Keratinocyte (primary cell): Measurements from ENCODE around the gene PLXDC2.

ENCODE experiments used
- CTCF ChIP-seq, 3 experiments: IDR thresholded peaks in 1 of 3; conservative IDR thresholded peaks in 1 of 3; optimal IDR thresholded peaks in 1 of 3; 2 replicates in 2 of 3; 3 replicates in 1 of 3; pipeline versions ENCODE3 to v1.5.1; 2011; ENCODE audit warnings: low read length in 3 of 3, mild to moderate bottlenecking in 3 of 3, moderate library complexity in 2 of 3, control low read depth in 1 of 3, inconsistent platforms in 1 of 3; ENCODE audit not compliant: insufficient read depth in 2 of 3; ENCODE audit errors: extremely low read depth in 1 of 3
- EZH2 ChIP-seq: IDR thresholded peaks from one replicate; pipeline ENCODE4 v1.6.1; 2012; ENCODE audit warnings: inconsistent platforms, mild to moderate bottlenecking, low read length, moderate library complexity

- no peak for TF ChIP-seq CTCF (optimal IDR thresholded peaks at IDR 0.05 in 1 of 3, IDR thresholded peaks at IDR 0.05 in 1 of 3, conservative IDR thresholded peaks at IDR 0.05 in 1 of 3; ENCODE audit: extremely low read depth in 1 of 3, insufficient read depth in 2 of 3, low read length in 3 of 3)
- no peak for TF ChIP-seq EZH2
These were observed 197.9 kb downstream of the PLXDC2 start for GRCh38 chr10:20013991-20014750.
